Smooth muscle cell (in vitro differentiated cells): ENCODE data around the gene E2F4. TPM values are rescaled to one million over a fixed set of nuclear protein-coding genes. Genes with fewer than 3 reads are reported as not detected.

Experiments used
- DNase-seq: peaks from one replicate; lab custom pipeline; 2025; ENCODE audit not compliant: unreplicated experiment; lab: John Stamatoyannopoulos, UW
- H2AFZ ChIP-seq: fragments of 200-600 bp; sonication (generic); 2 replicates; pipeline ENCODE4 v1.6.0; 2016; ENCODE audit warnings: antibody characterized with exemption, low read depth, mild to moderate bottlenecking
- H3F3A ChIP-seq: fragments of 200-600 bp; sonication (generic); 2 replicates; pipeline ENCODE4 v1.6.0; 2017; ENCODE audit warnings: antibody characterized with exemption, low read depth
- H3K27ac ChIP-seq: fragments of 200-600 bp; sonication (generic); 2 replicates; pipeline ENCODE4 v1.5.1; 2016; ENCODE audit warnings: low read depth, mild to moderate bottlenecking
- H3K27me3 ChIP-seq: fragments of 200-600 bp; sonication (generic); 2 replicates; pipeline ENCODE4 v1.6.1; 2016; ENCODE audit warnings: low read depth, mild to moderate bottlenecking
- H3K36me3 ChIP-seq: fragments of 200-600 bp; sonication (generic); 2 replicates; pipeline ENCODE4 v1.5.1; 2016; ENCODE audit warnings: low read depth
- H3K4me1 ChIP-seq: fragments of 200-600 bp; sonication (generic); 2 replicates; pipeline ENCODE4 v1.5.1; 2016; ENCODE audit warnings: low read depth
- H3K4me2 ChIP-seq: fragments of 200-600 bp; sonication (generic); 2 replicates; pipeline ENCODE4 v1.6.0; 2016; ENCODE audit warnings: mild to moderate bottlenecking
- H3K4me3 ChIP-seq: fragments of 200-600 bp; sonication (generic); 2 replicates; pipeline ENCODE4 v1.5.1; 2016; ENCODE audit warnings: mild to moderate bottlenecking
- H3K79me2 ChIP-seq: fragments of 200-600 bp; sonication (generic); 2 replicates; pipeline ENCODE4 v1.6.0; 2016; ENCODE audit warnings: low read depth, mild to moderate bottlenecking
- H3K9ac ChIP-seq: fragments of 200-600 bp; sonication (generic); 2 replicates; pipeline ENCODE4 v1.6.0; 2016; ENCODE audit warnings: low read depth
- H3K9me3 ChIP-seq: fragments of 200-600 bp; sonication (generic); replicated peaks from 2 replicates; pipeline ENCODE4 v1.5.1; 2016; ENCODE audit warnings: low read depth
- H4K20me1 ChIP-seq: fragments of 200-600 bp; sonication (generic); 2 replicates; pipeline ENCODE4 v1.6.0; 2016; ENCODE audit warnings: low read depth
- CTCF ChIP-seq: fragments of 200-600 bp; sonication (generic); IDR thresholded peaks from 2 replicates; pipeline ENCODE4 v1.5.1; 2017; ENCODE audit warnings: borderline replicate concordance, mild to moderate bottlenecking, antibody characterized with exemption; ENCODE audit not compliant: insufficient read depth, poor library complexity, severe bottlenecking
- WGBS: methylation state at CpG from one replicate; pipeline ENCODE4 v1.1.7; 2016; ENCODE audit warnings: low lambda C conversion rate; 5-methylcytosine and 5-hydroxymethylcytosine counted together
- polyA plus RNA-seq: library from polyadenylated mRNA; unstranded; fragments of >200 nt; fragmentation: Nextera tagmentation; extraction: Ambion mirVana; gene quantifications from 2 replicates; pipeline ENCODE4 v1.2.1, GENCODE V29; 2016
- total RNA-seq: library from RNA; depleted of rRNA; stranded (reverse); fragments of >200 nt; gene quantifications from 2 replicates; pipeline ENCODE4 v1.2.3, GENCODE V29; 2014

Gene E2F4
- total and polyA plus RNA-seq, 2 experiments from 2014 or later, result 49.9 to 53.8 TPM

GRCh38 chr16:67173808-67174705, 17.9 kb upstream of the E2F4 start:
- WGBS, result 4% methylated on average over 56 of the region's 71 CpGs
- Histone ChIP-seq H4K20me1 (peaks cover 27% of the 10 kb centered on the region), H2AFZ (no peak overlapping the region), H3K9ac (no peak overlapping the region), H3K79me2 (no peaks in the 10 kb centered on the region), H3K4me3 (peak overlapping the region; percentile 47), H3K36me3 (no peaks in the 10 kb centered on the region), H3K27me3 (no peaks in the 10 kb centered on the region), H3K9me3 (no peaks in the 10 kb centered on the region), H3K4me1 (peaks cover 23% of the 10 kb centered on the region), H3K27ac (peak overlapping the region; percentile 10), H3K4me2 (peak overlapping the region; percentile 82), H3F3A (peaks cover 7% of the 10 kb centered on the region)
- DNase-seq, result peak; percentile 67
- no peak for TF ChIP-seq CTCF

GRCh38 chr16:67174706-67175231, 17.2 kb upstream of the E2F4 start:
- no peak overlapping the region for H3K27ac ChIP-seq

DNA sequence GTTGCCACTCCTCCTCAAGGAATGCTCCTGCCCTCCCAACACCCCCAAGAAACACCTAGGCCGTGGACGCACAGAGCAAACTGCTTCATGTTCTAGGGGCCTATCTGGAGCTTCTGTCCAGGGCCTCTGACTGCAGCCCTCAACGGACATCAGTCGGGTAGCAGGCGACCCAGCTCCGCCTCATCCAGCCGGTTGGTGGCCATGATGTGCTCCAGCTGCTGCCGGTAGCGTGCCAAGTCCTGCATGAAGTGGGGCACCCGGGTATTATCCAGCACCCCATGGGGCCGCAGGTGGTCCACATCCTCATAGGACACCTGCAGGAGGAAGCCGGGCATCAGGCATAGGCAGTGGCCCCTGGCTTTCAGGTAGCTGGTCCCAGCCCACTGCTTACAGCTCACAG, 15.3 kb upstream of the E2F4 start:
- H2AFZ ChIP-seq, result no peak overlapping the region
- no peaks in the 10 kb centered on the region for H3F3A ChIP-seq
- H3K4me3 ChIP-seq, result no peak overlapping the region
- H3K27ac ChIP-seq, result no peak overlapping the region
- no peak overlapping the region for H3K4me2 ChIP-seq
- no peak for DNase-seq
- H3K27me3 ChIP-seq, result no peaks in the 10 kb centered on the region
- peaks cover 5% of the 10 kb centered on the region for H3K4me1 ChIP-seq
- 93% methylated on average over 12 of the region's 12 CpGs for WGBS
- no peak for TF ChIP-seq CTCF
- no peaks in the 10 kb centered on the region for H3K36me3 ChIP-seq
- H3K9ac ChIP-seq, result no peak overlapping the region
- H4K20me1 ChIP-seq, result peaks cover 43% of the 10 kb centered on the region
- no peaks in the 10 kb centered on the region for H3K9me3 ChIP-seq
- H3K79me2 ChIP-seq, result no peaks in the 10 kb centered on the region

More at GRCh38 chr16:67174706-67175231, 17.2 kb upstream of the E2F4 start:
- Histone ChIP-seq H3K27me3 (no peaks in the 10 kb centered on the region), H3K9me3 (no peaks in the 10 kb centered on the region), H2AFZ (no peak overlapping the region), H3K36me3 (no peaks in the 10 kb centered on the region), H4K20me1 (peaks cover 33% of the 10 kb centered on the region), H3K4me1 (peaks cover 16% of the 10 kb centered on the region), H3K4me3 (peak overlapping the region; percentile 47), H3K79me2 (no peaks in the 10 kb centered on the region), H3K4me2 (peak overlapping the region; percentile 82), H3K9ac (no peak overlapping the region), H3F3A (peaks cover 4% of the 10 kb centered on the region)
- 85% methylated on average over 31 of the region's 31 CpGs for WGBS
- no peak for TF ChIP-seq CTCF
- no peak for DNase-seq
